Measurements from ENCODE around the gene POLR3A.
A peak's percentile ranks its signal among the peaks of the same experiment; 100 is the strongest.

POLR3A gene

GRCh38 chr10:77977934-77978333 is 51.4 kb downstream of the POLR3A start:
- no peak for DNase-seq (ENCODE audit: low spot score)

GRCh38 chr10:77977016-77977415 is 52.3 kb downstream of the POLR3A start:
- DNase-seq (ENCODE audit: low spot score), result no peak

- no peak for DNase-seq (ENCODE audit: low spot score)
Measured at GRCh38 chr10:77975086-77975666, 54.1 kb downstream of the POLR3A start.

- no peak for DNase-seq (ENCODE audit: low spot score)
Measured at GRCh38 chr10:77974396-77975074, 54.8 kb downstream of the POLR3A start.

- DNase-seq (ENCODE audit: low spot score), result no peak
Measured at GRCh38 chr10:77973276-77973675, 56.0 kb downstream of the POLR3A start.

GRCh38 chr10:77972148-77972547 is 57.2 kb downstream of the POLR3A start:
- no peak for DNase-seq (ENCODE audit: low spot score)

GRCh38 chr10:77971804-77972144 is 57.5 kb downstream of the POLR3A start:
- DNase-seq (ENCODE audit: low spot score), result no peak

GRCh38 chr10:77970869-77971803 is 58.2 kb downstream of the POLR3A start:
- peak; percentile 34 for DNase-seq (ENCODE audit: low spot score)

- DNase-seq (ENCODE audit: low spot score), result no peak
Measured at GRCh38 chr10:77969114-77969513, 60.2 kb downstream of the POLR3A start.

- no peak for DNase-seq (ENCODE audit: low spot score)
Measured at GRCh38 chr10:77967611-77968022, 61.7 kb downstream of the POLR3A start.

GRCh38 chr10:77965294-77965693 is 64.0 kb downstream of the POLR3A start:
- DNase-seq (ENCODE audit: low spot score), result no peak

- DNase-seq (ENCODE audit: low spot score), result no peak
Measured at GRCh38 chr10:77964811-77965210, 64.5 kb downstream of the POLR3A start.

- DNase-seq (ENCODE audit: low spot score), result no peak
Measured at GRCh38 chr10:77963901-77964300, 65.4 kb downstream of the POLR3A start.

GRCh38 chr10:77962350-77963146 is 66.8 kb downstream of the POLR3A start:
- no peak for DNase-seq (ENCODE audit: low spot score)

- DNase-seq (ENCODE audit: low spot score), result no peak
Measured at GRCh38 chr10:77961668-77962067, 67.6 kb downstream of the POLR3A start.

- no peak for DNase-seq (ENCODE audit: low spot score)
Measured at GRCh38 chr10:77960829-77961329, 68.4 kb downstream of the POLR3A start.

- DNase-seq (ENCODE audit: low spot score), result no peak
Measured at GRCh38 chr10:77959887-77960455, 69.3 kb downstream of the POLR3A start.

GRCh38 chr10:77959384-77959783 is 69.9 kb downstream of the POLR3A start:
- DNase-seq (ENCODE audit: low spot score), result no peak

GRCh38 chr10:77955136-77955535 is 74.2 kb downstream of the POLR3A start:
- DNase-seq (ENCODE audit: low spot score), result no peak

GRCh38 chr10:77949167-77949566 is 80.1 kb downstream of the POLR3A start:
- peak; percentile 87 for DNase-seq (ENCODE audit: low spot score)

- DNase-seq (ENCODE audit: low spot score), result no peak
Measured at GRCh38 chr10:77946084-77946483, 83.2 kb downstream of the POLR3A start.

- no peak for DNase-seq (ENCODE audit: low spot score)
Measured at GRCh38 chr10:77944519-77944918, 84.8 kb downstream of the POLR3A start.

All from SW480 (cell line).